NCI-H128 (cell line): ENCODE data around the gene DDX49.

ENCODE experiments used
- DNase-seq: peaks from one replicate; lab custom pipeline; 2025; ENCODE audit not compliant: unreplicated experiment; lab: John Stamatoyannopoulos, UW

Gene DDX49

GRCh38 chr19:18969931-18970659 is 50.6 kb downstream of the DDX49 start:
- DNase-seq = no peak

GRCh38 chr19:18972301-18972811 is 52.8 kb downstream of the DDX49 start:
- DNase-seq = no peak

GRCh38 chr19:18972851-18973250 is 53.3 kb downstream of the DDX49 start:
- no peak for DNase-seq

GRCh38 chr19:18975011-18975410 is 55.5 kb downstream of the DDX49 start:
- DNase-seq = no peak

- DNase-seq = no peak
Measured at GRCh38 chr19:18975869-18976268, 56.4 kb downstream of the DDX49 start.
